Activated CD4-positive, alpha-beta T cell treated with anti-CD3 and anti-CD28 coated beads, Interleukin-2, amount 10 ng/mL, durations not matched to agents 24 days and 14 days (primary cell): ENCODE data around the gene SEZ6. TPM values are rescaled to one million over a fixed set of nuclear protein-coding genes. Genes with fewer than 3 reads are reported as not detected.
A peak's percentile ranks its signal among the peaks of the same experiment; 100 is the strongest.

Experiments used
- DNase-seq: peaks from one replicate; pipeline ENCODE4 v3.0.0; 2022
- H3K27ac Mint-ChIP-seq: one replicate; pipeline ENCODE4 v1.8.0; 2022; ENCODE audit warnings: mild to moderate bottlenecking, mixed read lengths
- H3K27me3 Mint-ChIP-seq: one replicate; pipeline ENCODE4 v1.8.0; 2022; ENCODE audit warnings: mixed read lengths
- H3K36me3 Mint-ChIP-seq: one replicate; pipeline ENCODE4 v1.8.0; 2022; ENCODE audit warnings: low read depth, mild to moderate bottlenecking, mixed read lengths
- H3K4me1 Mint-ChIP-seq: one replicate; pipeline ENCODE4 v1.8.0; 2021; ENCODE audit warnings: mixed read lengths
- H3K4me3 Mint-ChIP-seq: one replicate; pipeline ENCODE4 v1.8.0; 2022; ENCODE audit warnings: mild to moderate bottlenecking, moderate library complexity, mixed read lengths
- H3K9me3 Mint-ChIP-seq: one replicate; pipeline ENCODE4 v1.8.0; 2021; ENCODE audit warnings: mixed read lengths
- intact Hi-C: fragments of 100-400 bp; cut with micrococcal nuclease; formaldehyde crosslinking; loops from one replicate; pipeline ENCODE4 v1.15.1; 2023
- total RNA-seq: library from RNA; stranded (reverse); gene quantifications from 2 replicates; pipeline ENCODE4 v1.2.3, GENCODE V29; 2022

Gene SEZ6
- total RNA-seq, 1 donor from 2014 or later, result not detected

DNA sequence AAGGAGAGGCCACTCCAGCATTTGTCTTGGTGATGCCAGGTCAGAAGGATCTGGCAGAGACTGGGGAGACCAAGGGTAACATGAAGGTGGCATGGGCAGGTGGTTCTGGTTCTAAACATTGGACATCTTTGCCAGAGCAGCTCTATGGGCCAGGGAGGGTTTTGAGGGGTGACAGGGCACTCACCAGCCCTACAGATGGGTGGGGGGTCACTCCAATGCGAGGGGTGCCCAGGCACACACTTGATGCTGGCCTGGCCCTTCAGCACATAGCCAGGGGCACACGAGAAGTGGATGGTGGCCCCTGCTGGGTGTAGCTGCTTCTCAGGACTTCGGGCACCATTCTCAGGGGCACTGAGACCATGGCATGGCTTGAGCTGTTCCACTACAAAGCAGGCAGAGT lies 49.0 kb downstream of the SEZ6 start:
- Mint-ChIP-seq H3K4me1 (peaks cover 2% of the 10 kb centered on the region), H3K36me3 (no peaks in the 10 kb centered on the region), H3K27me3 (no peaks in the 10 kb centered on the region), H3K9me3 (no peaks in the 10 kb centered on the region), H3K27ac (no peak overlapping the region), H3K4me3 (no peak overlapping the region)
- DNase-seq, result no peak
- intact Hi-C loops, result no loop called here

GRCh38 chr17:28956112-28956511 lies 49.7 kb downstream of the SEZ6 start:
- Mint-ChIP-seq H3K4me3 (no peak overlapping the region), H3K27ac (no peak overlapping the region), H3K4me1 (peaks cover 2% of the 10 kb centered on the region), H3K9me3 (no peaks in the 10 kb centered on the region), H3K36me3 (no peaks in the 10 kb centered on the region), H3K27me3 (no peaks in the 10 kb centered on the region)
- no peak for DNase-seq
- intact Hi-C loops, result no loop called here

- Mint-ChIP-seq H3K4me1 (peaks cover 4% of the 10 kb centered on the region), H3K27me3 (peaks cover 2% of the 10 kb centered on the region), H3K36me3 (peaks cover 3% of the 10 kb centered on the region), H3K27ac (no peak overlapping the region), H3K4me3 (no peak overlapping the region), H3K9me3 (no peaks in the 10 kb centered on the region)
- no peak for DNase-seq
- intact Hi-C loops, result no loop called here
These were observed 50.4 kb downstream of the SEZ6 start for GRCh38 chr17:28955408-28955807.

- Mint-ChIP-seq H3K9me3 (no peaks in the 10 kb centered on the region), H3K27ac (no peak overlapping the region), H3K4me1 (peaks cover 4% of the 10 kb centered on the region), H3K27me3 (peaks cover 2% of the 10 kb centered on the region), H3K4me3 (no peak overlapping the region), H3K36me3 (peaks cover 5% of the 10 kb centered on the region)
- intact Hi-C loops, result loop anchor here (5.0 kb wide), 1 partner anchor 193 kb away; no protein-coding TSS in a partner anchor
- DNase-seq, result no peak
These were observed 50.9 kb downstream of the SEZ6 start for GRCh38 chr17:28954886-28955285.

DNA sequence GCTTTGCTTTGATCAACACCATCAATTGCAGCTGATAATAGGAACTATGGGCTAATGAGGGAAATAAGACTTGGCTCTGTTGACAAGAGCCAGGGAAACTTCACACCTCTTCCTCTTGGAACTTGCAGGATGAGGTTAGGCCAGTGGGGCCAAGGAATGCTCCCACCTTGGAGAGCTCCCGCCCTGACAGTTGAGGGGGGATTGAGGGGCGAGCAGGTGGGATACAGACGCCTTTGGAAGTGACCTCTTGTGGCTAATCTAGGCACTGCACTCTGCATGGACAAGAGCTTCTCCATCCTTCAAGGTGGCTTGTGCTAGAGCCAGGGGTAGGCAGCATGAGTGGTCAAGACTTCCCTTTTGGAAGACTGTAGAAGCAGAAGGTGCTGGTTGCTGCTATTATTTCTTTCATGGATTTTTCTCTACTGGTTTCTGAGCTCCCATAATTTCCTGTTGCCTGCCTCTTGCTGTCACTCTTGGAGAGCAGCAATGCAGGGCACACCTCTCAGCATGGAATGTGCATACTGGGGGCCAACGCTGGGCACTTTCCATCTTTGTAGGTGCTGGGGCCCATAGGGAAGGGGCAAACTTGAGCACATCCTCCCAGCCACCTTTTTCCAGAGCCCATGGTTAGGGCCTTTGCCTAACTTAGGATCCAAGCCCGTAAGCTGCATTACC lies 52.3 kb downstream of the SEZ6 start:
- Mint-ChIP-seq H3K9me3 (no peaks in the 10 kb centered on the region), H3K4me3 (peak overlapping the region; percentile 10), H3K27ac (peak overlapping the region; percentile 30), H3K36me3 (peaks cover 14% of the 10 kb centered on the region), H3K4me1 (peaks cover 10% of the 10 kb centered on the region), H3K27me3 (peaks cover 2% of the 10 kb centered on the region)
- intact Hi-C loops, result loop anchor here (2.0 to 5.0 kb wide), 2 partner anchors 141 to 191 kb away; no protein-coding TSS in a partner anchor
- peak; percentile 87 for DNase-seq

DNA sequence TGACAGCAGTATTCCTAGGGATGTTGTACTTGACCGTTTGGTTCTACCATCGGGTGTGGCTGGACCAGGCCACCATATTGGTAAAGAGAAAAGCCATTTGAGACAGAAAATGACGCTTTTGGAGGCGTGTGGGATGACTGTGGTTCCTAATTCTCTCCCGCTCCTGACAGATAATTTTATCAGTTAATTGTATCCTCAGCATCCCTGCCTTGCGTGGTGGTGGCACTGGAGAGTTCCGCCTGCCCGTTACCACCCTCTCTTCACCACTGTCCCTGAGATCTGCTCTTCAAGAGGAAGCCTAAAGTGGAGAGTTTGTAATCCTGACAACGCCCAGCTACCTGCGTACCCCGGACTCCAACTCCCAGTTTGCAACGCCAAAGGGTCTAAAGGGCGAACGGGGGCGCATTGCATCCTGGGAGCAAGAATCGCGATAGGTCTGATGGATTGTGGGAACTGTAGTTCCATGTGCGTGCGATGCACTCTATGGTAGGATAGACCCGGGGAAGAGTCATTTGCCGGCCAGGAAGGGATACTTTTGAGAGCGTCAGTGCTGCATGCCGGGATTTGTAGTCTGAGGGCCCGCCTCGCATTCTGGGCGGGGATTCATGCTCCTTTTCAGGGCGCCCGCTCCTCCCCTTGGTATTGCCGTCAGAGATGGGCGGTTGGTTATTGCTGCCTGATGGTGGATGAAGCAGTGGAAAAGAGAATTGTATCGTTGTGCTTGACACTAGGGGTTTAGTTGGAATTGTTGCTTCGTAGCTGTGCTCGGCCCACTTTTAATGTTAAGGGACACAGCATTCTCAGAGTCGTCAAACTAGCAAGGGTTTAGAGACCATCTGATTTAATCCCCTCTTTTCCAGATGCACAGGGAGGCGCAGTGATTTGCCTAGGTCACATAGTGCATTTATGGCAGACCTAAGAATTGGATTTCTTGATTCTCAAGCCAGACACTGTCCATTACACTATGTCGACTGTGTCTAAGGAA lies 53.5 kb downstream of the SEZ6 start:
- Mint-ChIP-seq H3K9me3 (no peaks in the 10 kb centered on the region), H3K36me3 (peaks cover 22% of the 10 kb centered on the region), H3K27ac (no peak overlapping the region), H3K4me3 (no peak overlapping the region), H3K4me1 (peaks cover 21% of the 10 kb centered on the region), H3K27me3 (peaks cover 2% of the 10 kb centered on the region)
- intact Hi-C loops, result loop anchor here (1.0 to 5.0 kb wide), 5 partner anchors 139 to 342 kb away; partner anchors contain the start of genes NUFIP2 and RPL23A
- DNase-seq, result peak; percentile 98

DNA sequence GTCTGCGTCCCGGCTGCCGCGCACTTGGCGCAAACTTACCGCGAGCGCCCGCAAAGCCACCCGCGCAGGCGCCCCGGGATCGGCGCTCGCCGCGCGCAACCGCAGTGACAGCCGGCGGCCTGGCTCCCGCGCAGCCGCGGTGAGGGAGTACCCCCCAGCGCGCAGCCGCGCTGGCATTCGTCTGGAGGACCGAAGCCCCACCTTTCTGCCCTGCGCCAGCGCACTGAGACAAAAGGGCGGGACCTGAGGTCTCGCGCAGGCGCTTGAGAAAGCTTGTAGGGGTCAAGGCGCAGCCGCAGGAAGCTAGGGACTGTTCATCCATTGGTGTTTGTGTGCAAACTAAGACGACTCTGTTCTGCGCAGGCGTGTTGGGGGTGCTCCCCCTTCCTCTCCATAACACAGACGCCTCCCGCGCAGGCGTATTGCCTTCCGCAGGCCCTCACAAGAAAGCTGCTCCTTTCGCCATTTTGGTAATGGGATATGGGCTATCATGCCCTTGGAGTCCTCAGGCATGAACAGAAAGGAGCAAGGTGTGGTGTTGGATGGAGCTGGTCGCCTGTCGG lies 54.3 kb downstream of the SEZ6 start, which contains the start of gene PHF12:
Gene PHF12 (minus strand): TSS at position 91 of the 563 bp plus-strand sequence. CDS start 558 bp downstream, outside the sequence.
- Mint-ChIP-seq H3K4me1 (peaks cover 26% of the 10 kb centered on the region), H3K36me3 (peaks cover 25% of the 10 kb centered on the region), H3K9me3 (no peaks in the 10 kb centered on the region), H3K27me3 (peaks cover 2% of the 10 kb centered on the region), H3K27ac (peak within 1 kb of the TSS; percentile 96), H3K4me3 (peak within 1 kb of the TSS; percentile 97)
- DNase-seq, result peak; percentile 100
- intact Hi-C loops, result loop anchor here (5.0 kb wide), 1 partner anchor 189 kb away; no protein-coding TSS in a partner anchor

- peaks cover 31% of the 10 kb centered on the region for H3K36me3 Mint-ChIP-seq
- H3K4me3 Mint-ChIP-seq, result peak overlapping the region; percentile 97
- intact Hi-C loops, result loop anchor here (5.0 kb wide), 1 partner anchor 189 kb away; no protein-coding TSS in a partner anchor
- H3K27ac Mint-ChIP-seq, result peak overlapping the region; percentile 96
- H3K9me3 Mint-ChIP-seq, result no peaks in the 10 kb centered on the region
- peaks cover 32% of the 10 kb centered on the region for H3K4me1 Mint-ChIP-seq
- DNase-seq, result no peak
- H3K27me3 Mint-ChIP-seq, result peaks cover 2% of the 10 kb centered on the region
These were observed 54.9 kb downstream of the SEZ6 start for GRCh38 chr17:28950752-28951427.

DNA sequence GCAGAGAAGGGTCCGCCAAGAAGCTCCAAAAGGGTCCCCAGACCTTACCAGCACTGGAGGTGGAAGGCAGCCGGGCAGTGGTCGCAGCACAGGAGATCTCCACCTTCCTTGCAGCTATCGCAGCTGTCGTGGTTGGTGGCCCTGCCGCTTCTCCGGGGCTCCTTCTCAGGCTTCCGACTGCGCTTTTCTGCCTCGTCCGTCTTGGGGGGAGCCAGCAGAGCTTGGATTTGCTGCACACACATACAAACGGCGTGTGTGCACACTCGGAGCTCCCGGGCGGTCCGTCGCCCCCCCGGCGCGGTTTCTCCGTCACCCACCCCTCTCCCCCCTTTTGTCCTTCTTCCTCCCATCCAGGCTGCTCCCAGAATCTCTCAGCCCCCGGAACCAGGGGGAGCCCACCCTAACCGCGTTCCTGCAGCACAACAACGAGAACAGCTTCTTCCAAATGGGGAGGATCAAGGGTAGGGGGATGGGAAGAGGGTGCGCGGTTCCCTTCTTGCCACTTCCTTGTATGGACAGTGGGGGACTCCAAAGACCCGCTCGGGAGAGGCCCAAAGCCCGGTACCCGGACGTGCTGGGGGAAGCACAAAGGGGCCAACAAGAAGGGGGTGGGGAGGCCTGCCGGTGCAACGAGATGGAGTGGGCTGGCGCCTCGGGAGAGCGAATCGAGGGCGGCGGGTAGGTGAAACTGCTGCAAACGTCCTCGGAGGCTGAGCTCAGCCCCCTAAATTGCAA lies 55.6 kb downstream of the SEZ6 start:
- DNase-seq, result peak; percentile 86
- Mint-ChIP-seq H3K4me1 (peaks cover 39% of the 10 kb centered on the region), H3K9me3 (no peaks in the 10 kb centered on the region), H3K36me3 (peaks cover 34% of the 10 kb centered on the region), H3K27me3 (peaks cover 2% of the 10 kb centered on the region), H3K4me3 (peak overlapping the region; percentile 97), H3K27ac (peak overlapping the region; percentile 96)
- intact Hi-C loops, result loop anchor here (5.0 kb wide), 1 partner anchor 188 kb away; no protein-coding TSS in a partner anchor

DNA sequence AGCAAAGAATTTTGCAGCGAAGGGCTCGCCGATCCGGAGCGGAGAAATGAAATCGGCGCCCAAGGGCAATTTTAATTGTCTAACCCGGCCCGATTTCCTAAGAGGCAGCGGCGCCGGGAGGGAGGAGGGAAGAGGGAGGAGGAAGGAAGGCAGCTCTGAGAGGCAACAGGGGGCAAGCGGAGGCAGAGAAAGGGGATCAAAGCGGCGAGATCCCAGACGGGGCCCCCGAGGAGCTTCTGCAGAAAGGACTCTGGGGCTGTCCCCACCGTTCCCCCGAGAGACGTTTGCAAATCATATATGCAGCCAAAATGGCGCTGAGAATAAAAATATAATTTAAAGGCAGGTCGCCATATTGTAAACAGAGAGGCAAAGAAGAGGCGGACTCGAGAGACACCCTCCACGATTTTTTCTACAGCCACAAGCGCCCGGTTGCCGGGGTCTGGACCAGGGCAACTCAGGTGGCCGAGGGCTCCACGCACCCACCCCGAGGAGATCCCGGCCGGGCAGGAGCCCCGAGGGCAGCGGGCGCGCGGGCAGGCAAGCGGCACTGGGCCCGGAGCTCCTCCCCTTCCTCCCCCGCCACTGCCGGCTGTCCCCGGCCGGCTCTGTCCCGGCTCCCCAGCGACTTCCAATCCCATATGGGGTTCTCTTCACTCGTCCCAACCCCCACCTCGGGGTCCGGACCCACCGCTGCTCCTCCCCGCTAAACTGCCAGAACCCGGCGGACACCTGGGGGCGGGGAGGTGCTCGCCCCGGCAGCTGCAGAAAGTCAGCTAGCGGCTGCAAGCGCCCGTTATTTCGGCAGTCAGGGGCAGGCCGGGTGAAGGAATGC lies 56.4 kb downstream of the SEZ6 start:
- H3K4me1 Mint-ChIP-seq, result peaks cover 45% of the 10 kb centered on the region
- peak; percentile 88 for DNase-seq
- peak overlapping the region; percentile 96 for H3K27ac Mint-ChIP-seq
- peaks cover 37% of the 10 kb centered on the region for H3K36me3 Mint-ChIP-seq
- peaks cover 2% of the 10 kb centered on the region for H3K27me3 Mint-ChIP-seq
- H3K4me3 Mint-ChIP-seq, result peak overlapping the region; percentile 97
- intact Hi-C loops, result loop anchor here (1.0 to 5.0 kb wide), 3 partner anchors 23 to 187 kb away; partner anchors contain the start of gene DHRS13
- no peaks in the 10 kb centered on the region for H3K9me3 Mint-ChIP-seq

- intact Hi-C loops, result loop anchor here (1.0 kb wide), 2 partner anchors 23 to 46 kb away; partner anchors contain the start of gene DHRS13
- Mint-ChIP-seq H3K9me3 (no peaks in the 10 kb centered on the region), H3K4me1 (peaks cover 49% of the 10 kb centered on the region), H3K27me3 (peaks cover 2% of the 10 kb centered on the region), H3K27ac (peak overlapping the region; percentile 84), H3K36me3 (peaks cover 41% of the 10 kb centered on the region), H3K4me3 (peak overlapping the region; percentile 97)
- DNase-seq, result no peak
These were observed 57.0 kb downstream of the SEZ6 start for GRCh38 chr17:28948873-28949184.

- Mint-ChIP-seq H3K9me3 (no peaks in the 10 kb centered on the region), H3K27ac (peak overlapping the region; percentile 84), H3K27me3 (peaks cover 2% of the 10 kb centered on the region), H3K4me3 (peak overlapping the region; percentile 97), H3K4me1 (peaks cover 51% of the 10 kb centered on the region), H3K36me3 (peaks cover 45% of the 10 kb centered on the region)
- DNase-seq, result no peak
- intact Hi-C loops, result no loop called here
These were observed 57.5 kb downstream of the SEZ6 start for GRCh38 chr17:28948342-28948741.
